PFSK-1 (cell line): ENCODE results near the gene CD28.

Experiments
- FOXP2 ChIP-seq: optimal IDR thresholded peaks from 2 replicates; pipeline ENCODE3; 2011; ENCODE audit warnings: borderline replicate concordance, control low read depth, inconsistent platforms; ENCODE audit not compliant: insufficient read depth; ENCODE audit errors: extremely low read length, extremely low read depth
- POLR2AphosphoS5 ChIP-seq: IDR thresholded peaks from 2 replicates; pipeline ENCODE4 v1.6.1; 2012; ENCODE audit warnings: low read depth, mild to moderate bottlenecking, control low read depth, low read length, moderate library complexity
- REST ChIP-seq, 2 experiments: IDR thresholded peaks; 2 replicates each; pipeline versions ENCODE4 v1.6.1 to v1.8.0; 2011 to 2012; ENCODE audit warnings: low read depth in 2 of 2, low read length in 2 of 2, control low read depth in 1 of 2, inconsistent platforms in 1 of 2, mild to moderate bottlenecking in 1 of 2, moderate library complexity in 1 of 2; ENCODE audit not compliant: insufficient read depth in 1 of 2
- SIN3A ChIP-seq: IDR thresholded peaks from 2 replicates; pipeline ENCODE4 v1.6.1; 2012; ENCODE audit warnings: mild to moderate bottlenecking, low read length, moderate library complexity, borderline replicate concordance; ENCODE audit not compliant: insufficient read depth
- TAF1 ChIP-seq: IDR thresholded peaks from 2 replicates; pipeline ENCODE4 v1.6.1; 2012; ENCODE audit warnings: low read length, control low read depth, borderline replicate concordance; ENCODE audit not compliant: insufficient read depth

The CD28 gene

GRCh38 chr2:203692031-203692710 is 14.3 kb upstream of the CD28 start:
- TF ChIP-seq TAF1 (no peak), POLR2AphosphoS5 (no peak), FOXP2 (no peak), SIN3A (no peak)

DNA sequence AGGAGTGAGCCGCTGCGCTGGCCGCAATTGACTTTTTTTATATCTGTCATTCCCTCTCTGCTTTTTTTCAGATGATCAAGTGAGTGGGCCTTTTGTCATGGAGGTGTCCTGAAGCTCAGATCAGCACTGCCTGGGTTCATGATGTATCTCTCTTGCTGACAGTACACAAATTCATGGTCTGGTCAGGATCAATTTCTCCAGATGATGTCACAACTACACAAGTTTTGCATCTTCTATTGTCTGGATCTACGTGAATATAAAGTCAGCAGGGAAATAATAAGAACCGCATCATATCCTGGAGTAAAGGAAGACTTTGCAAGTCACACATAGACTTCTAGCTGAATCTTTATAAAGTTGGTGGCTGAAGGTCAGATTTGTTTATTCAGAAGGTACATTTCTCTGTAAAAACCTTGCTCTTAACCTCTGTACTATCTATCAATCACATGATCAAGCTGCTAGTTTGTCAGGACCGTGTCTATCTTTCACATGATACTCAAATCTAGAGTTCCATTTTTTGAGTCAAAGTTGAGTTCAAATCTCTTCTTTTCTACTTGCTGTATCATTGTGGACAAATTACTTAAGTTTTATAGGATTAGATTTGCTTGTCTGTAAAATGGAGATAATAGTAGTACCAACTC is 13.1 kb upstream of the CD28 start:
- no peak for TF ChIP-seq SIN3A
- no peak for TF ChIP-seq FOXP2
- no peak for TF ChIP-seq REST (IDR thresholded peaks at IDR 0.05; ENCODE audit: insufficient read depth in 1 of 2, low read depth in 2 of 2, low read length in 2 of 2)
- no peak for TF ChIP-seq TAF1
- no peak for TF ChIP-seq POLR2AphosphoS5

GRCh38 chr2:203694191-203694590 is 12.2 kb upstream of the CD28 start:
- no peak for TF ChIP-seq FOXP2
- TF ChIP-seq TAF1: no peak
- TF ChIP-seq POLR2AphosphoS5: no peak
- no peak for TF ChIP-seq SIN3A
- TF ChIP-seq REST (IDR thresholded peaks at IDR 0.05; ENCODE audit: insufficient read depth in 1 of 2, low read depth in 2 of 2, low read length in 2 of 2): no peak

- TF ChIP-seq TAF1 (no peak), SIN3A (no peak), POLR2AphosphoS5 (no peak), REST (IDR thresholded peaks at IDR 0.05; ENCODE audit: insufficient read depth in 1 of 2, low read depth in 2 of 2, low read length in 2 of 2) (no peak), FOXP2 (no peak)
These were observed 9.2 kb upstream of the CD28 start for GRCh38 chr2:203697190-203697589.

DNA sequence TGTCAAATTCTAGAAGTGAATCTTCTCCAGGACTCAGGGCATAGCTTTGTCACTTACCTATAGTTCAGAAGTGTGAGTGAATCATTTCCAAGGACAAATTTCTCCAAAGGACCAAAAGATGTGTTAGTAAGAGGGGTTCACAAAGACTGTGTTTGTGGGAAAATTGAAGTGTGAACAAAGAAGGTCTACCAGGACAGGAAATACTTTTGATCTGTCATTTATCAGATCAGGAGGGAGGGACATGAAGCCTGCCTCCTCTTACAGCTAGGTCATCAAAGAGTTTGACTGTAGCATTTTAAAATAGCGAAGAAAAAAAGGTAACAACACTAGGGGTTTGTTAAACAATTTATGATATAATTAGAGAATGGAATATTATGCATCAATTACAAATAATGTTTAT is 2.0 kb upstream of the CD28 start:
- TF ChIP-seq FOXP2: no peak
- TF ChIP-seq TAF1: no peak
- no peak for TF ChIP-seq SIN3A
- no peak for TF ChIP-seq POLR2AphosphoS5
- TF ChIP-seq REST (IDR thresholded peaks at IDR 0.05; ENCODE audit: insufficient read depth in 1 of 2, low read depth in 2 of 2, low read length in 2 of 2): no peak
